Ramos (cell line): ENCODE measurements around the gene PGS1.
"Not testable (repeated sequence)": the region's sequence is repeated elsewhere in the genome, so short reads cannot be mapped to it uniquely, and the experiment has no call there.

Experiments
- in situ Hi-C: fragments of 300-500 bp; cut with MboI; formaldehyde crosslinking; loops from one replicate; pipeline ENCODE4 v1.14.3; 2022; ENCODE audit warnings: low sequenced_read_pairs; ENCODE audit not compliant: unreplicated experiment

Gene PGS1

GRCh38 chr17:78378225-78379130 lies at the start of gene PGS1:
PGS1 (plus strand) TSS chr17:78378649; CDS start chr17:78378666, 17 bp downstream.
- in situ Hi-C loops, result no loop called here

DNA sequence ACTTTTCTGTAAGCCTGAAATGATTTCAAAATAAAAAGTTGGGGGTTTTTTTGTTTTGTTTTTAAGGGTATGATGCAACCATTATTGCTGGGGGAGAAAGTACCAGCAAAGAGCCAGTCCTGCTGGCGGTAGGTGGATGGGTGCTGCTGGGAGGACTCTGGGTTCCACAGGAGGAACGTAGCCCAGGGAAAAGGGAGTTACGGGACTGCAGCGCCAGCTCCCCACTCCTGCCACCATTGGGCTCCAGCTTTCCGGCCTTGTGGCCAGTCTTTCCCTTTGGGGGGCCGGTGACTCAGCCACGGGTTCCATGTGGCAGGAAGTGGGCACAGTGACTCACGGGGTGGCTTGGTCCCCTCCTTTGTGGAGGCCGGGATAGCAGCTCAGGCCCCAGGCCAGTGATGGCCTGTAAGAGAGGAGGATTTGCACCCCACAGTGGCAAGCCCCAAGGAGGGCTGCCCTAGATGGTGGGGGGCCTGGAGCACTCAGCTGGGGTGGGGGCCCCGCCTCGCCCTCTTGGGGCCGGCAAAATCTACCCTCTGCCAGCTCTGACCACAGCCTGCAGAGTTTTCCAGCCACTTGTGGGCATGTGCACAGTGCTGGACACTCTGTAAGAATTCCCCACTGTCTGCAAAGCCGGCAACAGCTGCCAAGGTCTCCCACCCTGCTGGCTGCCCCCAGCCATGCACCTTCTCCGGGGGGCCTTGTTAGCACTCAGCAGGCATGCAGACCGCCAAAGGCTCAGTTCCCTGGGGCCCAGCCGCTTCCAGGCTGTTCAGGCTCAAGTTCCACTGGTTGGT lies 49.0 kb upstream of the PGS1 start:
- in situ Hi-C loops, result no loop called here

GRCh38 chr17:78330570-78331224 lies 47.8 kb upstream of the PGS1 start:
- in situ Hi-C loops, result no loop called here

DNA sequence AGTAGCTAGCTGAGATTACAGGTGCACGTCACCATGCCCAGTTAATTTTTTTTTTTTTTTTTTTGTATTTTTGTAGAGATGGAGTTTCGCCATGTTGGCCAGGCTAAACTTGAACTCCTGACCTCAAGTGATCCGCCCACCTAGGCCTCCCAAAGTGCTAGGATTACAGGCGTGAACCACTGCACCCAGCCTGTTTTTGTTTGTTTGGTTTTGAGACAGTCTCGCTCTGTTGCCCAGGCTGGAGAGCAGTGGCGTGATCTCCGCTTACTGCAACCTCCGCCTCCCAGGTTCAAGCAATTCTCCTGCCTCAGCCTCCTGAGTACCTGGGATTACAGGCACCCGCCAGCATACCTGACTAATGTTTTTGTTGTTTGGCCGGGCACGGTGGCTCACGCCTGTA lies 47.1 kb upstream of the PGS1 start:
- in situ Hi-C loops, result not testable (repeated sequence)

DNA sequence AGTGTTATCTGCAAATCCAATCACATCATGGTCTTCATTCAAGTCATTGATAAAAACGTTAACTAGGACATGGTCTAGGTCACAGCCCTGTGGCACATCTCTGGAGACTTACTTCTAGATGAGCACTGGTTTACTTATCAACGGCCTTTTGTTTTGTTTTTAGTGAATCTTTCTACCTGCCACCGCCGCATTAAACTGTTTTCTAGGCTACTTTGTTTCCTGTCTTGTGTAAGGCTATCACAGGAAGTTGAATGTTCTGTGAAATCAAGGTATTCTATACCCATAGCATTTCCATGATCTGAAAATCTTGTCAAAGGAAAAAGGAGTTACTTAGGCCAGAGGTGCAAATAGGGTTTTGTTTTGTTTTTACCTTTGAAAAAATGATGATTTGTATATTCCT lies 45.5 kb upstream of the PGS1 start:
- in situ Hi-C loops, result no loop called here

GRCh38 chr17:78335209-78335608 lies 43.2 kb upstream of the PGS1 start:
- in situ Hi-C loops, result no loop called here

GRCh38 chr17:78337244-78338109 lies 41.0 kb upstream of the PGS1 start:
- in situ Hi-C loops, result no loop called here

GRCh38 chr17:78338486-78339259 lies 39.8 kb upstream of the PGS1 start:
- in situ Hi-C loops, result no loop called here

DNA sequence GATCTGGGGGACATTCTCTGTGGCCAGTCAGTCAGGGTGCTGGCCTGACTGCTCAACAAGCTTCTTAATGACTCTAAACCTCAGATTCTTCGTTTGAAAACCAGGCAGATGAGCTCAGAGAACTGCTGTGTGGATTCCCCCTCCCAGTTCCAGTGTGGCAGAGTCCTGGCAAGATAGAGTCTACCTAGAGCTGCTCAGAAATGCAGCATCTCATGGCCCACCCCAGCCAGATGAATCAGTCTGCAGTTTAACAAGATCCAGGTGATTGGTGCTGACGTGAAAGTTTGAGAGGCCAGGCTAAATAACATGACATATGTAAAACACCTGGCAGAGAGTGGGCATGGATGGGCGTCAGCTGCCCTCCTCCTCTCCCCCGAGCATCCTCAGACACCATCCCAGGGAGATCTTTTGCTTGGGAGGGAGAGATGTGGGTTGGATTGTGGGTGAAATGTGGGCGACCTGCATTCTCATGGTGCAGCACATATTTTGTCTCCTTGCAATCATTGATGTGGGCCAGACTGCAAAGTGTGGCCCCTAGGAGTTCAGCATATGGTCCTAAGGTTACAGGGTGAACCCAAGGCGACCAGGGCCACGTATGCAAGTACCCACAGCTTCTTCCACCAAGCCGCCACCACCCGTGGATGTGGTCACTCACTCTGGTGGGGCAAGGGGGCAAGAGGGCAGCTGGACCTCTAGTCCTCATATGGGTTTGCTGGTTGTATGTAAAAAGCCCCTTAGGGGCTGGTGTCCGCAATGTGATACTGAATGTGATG lies 38.1 kb upstream of the PGS1 start:
- in situ Hi-C loops, result no loop called here

GRCh38 chr17:78341559-78342448 lies 36.6 kb upstream of the PGS1 start:
- in situ Hi-C loops, result no loop called here

DNA sequence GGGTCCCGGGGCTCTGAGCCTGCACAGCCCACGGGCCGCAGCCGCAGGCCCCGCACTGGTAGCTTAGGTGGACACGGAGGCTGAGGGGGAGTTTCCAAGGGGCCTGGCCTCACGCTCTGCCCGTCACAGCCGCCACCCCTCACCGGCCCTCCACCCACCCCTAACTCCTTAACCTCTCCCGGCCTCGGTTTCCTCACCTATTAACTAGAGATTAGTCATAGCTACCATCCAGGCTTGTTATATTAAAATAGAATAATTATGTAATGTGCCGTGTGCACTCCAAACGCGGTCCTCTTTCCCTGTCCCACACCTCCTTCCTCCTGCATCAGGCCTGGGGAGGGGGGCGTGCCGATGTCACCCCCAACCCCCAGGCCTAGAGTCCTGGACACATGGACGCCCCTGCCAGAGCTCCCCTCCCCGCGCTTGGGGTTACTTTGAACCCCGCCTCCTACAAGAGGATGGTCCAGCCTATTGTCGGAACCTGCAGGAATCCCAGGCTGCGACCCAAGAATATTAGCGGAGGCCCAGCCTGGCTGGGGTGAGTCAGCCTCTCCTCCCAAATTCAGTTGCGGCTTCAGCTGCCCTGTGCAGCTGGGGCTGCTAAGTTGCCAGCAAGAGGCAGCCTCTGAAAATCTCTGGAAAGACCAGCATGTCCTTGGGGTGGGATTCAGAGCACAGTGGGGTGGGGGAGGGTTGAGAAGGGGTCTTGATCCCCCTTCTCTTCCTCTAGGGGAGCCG lies 35.8 kb upstream of the PGS1 start:
- in situ Hi-C loops, result no loop called here

GRCh38 chr17:78343187-78343542 lies 35.3 kb upstream of the PGS1 start:
- in situ Hi-C loops, result no loop called here

DNA sequence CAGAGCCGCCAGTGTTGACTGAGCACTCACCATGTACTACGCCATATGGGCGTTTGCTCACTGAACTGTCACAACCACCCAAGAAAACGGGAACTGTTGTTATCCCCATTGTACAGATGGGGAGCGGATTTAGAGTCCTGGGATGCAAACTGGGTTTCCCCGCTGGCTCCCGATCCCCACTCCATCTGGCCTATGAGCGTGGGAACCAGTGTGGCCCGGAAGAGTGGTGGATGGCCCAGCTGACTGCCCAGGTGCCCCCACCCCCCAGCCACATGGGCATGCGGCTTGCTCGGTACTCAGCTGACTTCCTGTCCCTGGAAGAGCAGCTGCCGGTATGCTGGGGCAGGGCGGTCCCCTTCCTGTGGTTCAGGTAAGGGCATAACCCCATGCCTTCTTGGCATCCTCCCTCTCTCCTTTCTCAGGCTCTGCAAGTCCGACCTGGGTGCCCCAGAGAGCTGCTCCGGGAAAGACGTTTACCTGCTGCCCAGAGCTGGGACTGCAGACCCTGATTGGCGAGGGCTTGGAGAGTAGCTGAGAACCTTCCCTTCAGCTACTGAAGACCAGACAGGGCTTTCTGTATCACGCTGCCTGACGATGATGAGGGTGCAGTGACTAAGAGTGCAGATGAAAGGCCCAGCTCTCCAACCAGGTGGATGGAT lies 34.8 kb upstream of the PGS1 start:
- in situ Hi-C loops, result no loop called here

DNA sequence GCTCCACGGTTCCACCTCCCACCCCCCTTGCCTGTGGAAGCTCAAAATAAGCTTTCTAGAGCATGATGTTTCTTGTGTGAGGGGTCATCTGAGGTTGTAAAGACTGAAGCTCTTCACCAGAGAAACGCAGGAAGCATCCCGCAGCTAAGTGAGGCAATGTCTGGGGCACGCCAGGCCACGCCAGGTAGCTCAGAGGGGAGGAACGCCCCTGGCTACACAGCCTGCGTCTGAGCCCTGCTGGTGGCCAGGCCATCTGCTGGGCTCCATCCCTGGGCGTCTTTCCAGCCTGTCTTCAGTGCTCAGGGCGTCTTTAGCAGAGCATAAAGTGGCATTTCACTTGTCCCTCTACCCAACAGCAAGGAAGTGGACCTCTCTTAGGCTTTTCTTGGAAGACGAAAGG lies 33.8 kb upstream of the PGS1 start:
- in situ Hi-C loops, result no loop called here

DNA sequence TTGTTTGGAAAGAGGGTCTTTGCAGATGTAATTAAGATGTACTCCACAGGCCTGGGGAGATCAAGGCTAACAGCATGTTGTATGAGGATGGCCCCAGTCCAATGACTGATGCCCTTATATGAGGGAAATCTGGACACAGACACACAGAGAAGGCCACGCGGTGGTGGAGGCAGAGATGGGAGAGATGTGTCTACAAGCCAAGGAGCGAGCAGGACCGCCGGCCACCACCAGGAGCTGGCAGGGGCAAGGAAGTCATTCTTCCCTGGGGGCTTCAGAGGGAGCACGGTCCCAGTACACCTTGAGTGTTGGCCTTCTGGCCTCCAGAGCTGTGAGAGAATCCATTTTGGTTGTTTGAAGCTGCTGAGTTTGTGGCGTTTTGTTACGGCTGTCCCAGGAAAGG lies 33.3 kb upstream of the PGS1 start:
- in situ Hi-C loops, result no loop called here

DNA sequence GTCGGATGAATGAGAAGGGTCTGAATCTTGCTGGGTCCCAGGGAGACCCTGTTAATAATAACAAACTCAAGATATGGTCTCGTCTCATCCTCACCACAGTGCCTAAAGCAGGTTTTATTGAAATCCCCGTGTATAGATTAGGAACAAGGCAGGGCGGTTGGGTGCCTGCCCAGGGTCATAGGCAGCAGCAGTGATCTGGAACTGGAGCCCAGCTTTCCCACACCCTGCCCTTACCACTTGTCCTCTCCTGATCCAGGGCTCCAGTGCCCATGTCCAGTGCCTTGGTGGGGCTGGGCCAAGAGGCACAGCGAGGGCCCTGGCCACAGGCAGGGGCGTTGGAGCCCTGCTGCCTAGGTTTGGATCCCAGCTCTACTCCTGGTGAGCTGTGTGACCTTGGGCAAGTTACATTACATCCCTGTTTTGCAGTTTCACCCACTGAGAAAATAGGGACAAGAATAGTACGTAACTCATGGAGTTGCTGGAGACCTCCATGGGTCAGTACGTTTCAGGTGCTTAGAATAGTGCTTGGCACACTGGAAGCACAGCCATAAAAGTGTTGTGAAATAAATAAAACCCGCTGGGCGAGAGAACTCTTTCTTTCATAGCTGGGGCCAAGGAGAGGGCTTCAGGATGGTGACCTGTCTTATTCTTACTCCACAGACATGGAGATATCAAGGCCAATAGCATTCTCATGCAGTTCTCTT lies 32.5 kb upstream of the PGS1 start:
- in situ Hi-C loops, result no loop called here
